ENCODE data around the gene C3orf62.

Gene C3orf62

GRCh38 chr3:49276475-49277382 lies at the start of gene C3orf62:
Gene C3orf62 (minus strand): TSS chr3:49277232. CDS start chr3:49276872, 360 bp downstream.
- peak; percentile 72 for DNase-seq

- no peak for DNase-seq
Measured at GRCh38 chr3:49324768-49325167, 47.7 kb upstream of the C3orf62 start.

GRCh38 chr3:49316696-49317457 lies 39.8 kb upstream of the C3orf62 start:
- DNase-seq: no peak

GRCh38 chr3:49313896-49314688 lies 37.1 kb upstream of the C3orf62 start:
- no peak for DNase-seq

- no peak for DNase-seq
Measured at GRCh38 chr3:49311283-49311682, 34.3 kb upstream of the C3orf62 start.

GRCh38 chr3:49310677-49311076 lies 33.6 kb upstream of the C3orf62 start:
- DNase-seq: no peak

GRCh38 chr3:49305608-49306007 lies 28.6 kb upstream of the C3orf62 start:
- DNase-seq: no peak

GRCh38 chr3:49302613-49303012 lies 25.6 kb upstream of the C3orf62 start:
- no peak for DNase-seq

GRCh38 chr3:49300595-49300994 lies 23.6 kb upstream of the C3orf62 start:
- DNase-seq: no peak

- DNase-seq: no peak
Measured at GRCh38 chr3:49298511-49298910, 21.5 kb upstream of the C3orf62 start.

GRCh38 chr3:49296781-49297411 lies 19.9 kb upstream of the C3orf62 start:
- no peak for DNase-seq

- DNase-seq: peak; percentile 19
Measured at GRCh38 chr3:49295489-49296058, 18.5 kb upstream of the C3orf62 start.

- DNase-seq: no peak
Measured at GRCh38 chr3:49294343-49294742, 17.3 kb upstream of the C3orf62 start.

- no peak for DNase-seq
Measured at GRCh38 chr3:49283997-49284396, 7.0 kb upstream of the C3orf62 start.

GRCh38 chr3:49279376-49279775 lies 2.3 kb upstream of the C3orf62 start:
- no peak for DNase-seq

GRCh38 chr3:49278548-49278947 lies 1.5 kb upstream of the C3orf62 start:
- DNase-seq: no peak

- no peak for DNase-seq
Measured at GRCh38 chr3:49277383-49277775, 347 bp upstream of the C3orf62 start.

- DNase-seq: no peak
Measured at GRCh38 chr3:49273825-49274532, 3.1 kb downstream of the C3orf62 start.

GRCh38 chr3:49271047-49271446 lies 6.0 kb downstream of the C3orf62 start:
- DNase-seq: no peak

- no peak for DNase-seq
Measured at GRCh38 chr3:49270156-49270500, 6.9 kb downstream of the C3orf62 start.

GRCh38 chr3:49269443-49270155 lies 7.4 kb downstream of the C3orf62 start:
- no peak for DNase-seq

All from activated CD8-positive, alpha-beta memory T cell treated with anti-CD3 and anti-CD28 coated beads, Interleukin-2, amount 50 U/mL, for 4 hours (primary cell).